ENCODE measurements around the gene ZNF438. TPM values are rescaled to one million over a fixed set of nuclear protein-coding genes. Genes with fewer than 3 reads are reported as not detected.
"Not testable (repeated sequence)": the region's sequence is repeated elsewhere in the genome, so short reads cannot be mapped to it uniquely, and the experiment has no call there.

The ZNF438 gene
- total RNA-seq, 2 experiments from 2014 or later = 3.7 TPM

DNA sequence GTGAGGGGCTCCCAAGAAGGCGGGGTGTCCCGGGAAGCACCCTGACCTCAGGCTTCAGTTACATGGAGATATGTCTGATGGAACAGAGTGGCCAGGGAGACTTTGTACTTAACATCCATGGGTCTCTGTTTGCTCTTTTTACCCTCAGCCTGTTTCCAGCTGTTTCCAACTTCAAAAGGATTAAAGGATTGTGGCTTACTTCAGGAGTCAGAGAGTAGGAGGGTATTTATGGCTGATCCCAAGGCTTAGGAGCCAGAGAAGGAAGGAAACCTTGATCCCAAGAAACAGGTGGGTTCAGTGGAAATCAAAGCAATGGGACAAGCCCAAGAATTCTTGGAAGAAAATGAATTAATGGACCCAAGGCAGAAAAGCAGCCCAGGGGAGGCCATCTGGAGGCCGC, 37.7 kb upstream of the ZNF438 start:
- H3K4me1 Mint-ChIP-seq (ENCODE audit: low read depth) = no peaks in the 10 kb centered on the region
- no peaks in the 10 kb centered on the region for H3K9me3 Mint-ChIP-seq
- no peak overlapping the region for H3K27ac Mint-ChIP-seq
- no peak for DNase-seq
- intact Hi-C loops (cut with micrococcal nuclease) = no loop called here
- POLR2A ChIA-PET = no interaction called here
- CTCF ChIA-PET = no interaction called here
- peaks cover 20% of the 10 kb centered on the region for H3K27me3 Mint-ChIP-seq
- H3K4me3 Mint-ChIP-seq = no peak overlapping the region
- no peaks in the 10 kb centered on the region for H3K36me3 Mint-ChIP-seq

DNA sequence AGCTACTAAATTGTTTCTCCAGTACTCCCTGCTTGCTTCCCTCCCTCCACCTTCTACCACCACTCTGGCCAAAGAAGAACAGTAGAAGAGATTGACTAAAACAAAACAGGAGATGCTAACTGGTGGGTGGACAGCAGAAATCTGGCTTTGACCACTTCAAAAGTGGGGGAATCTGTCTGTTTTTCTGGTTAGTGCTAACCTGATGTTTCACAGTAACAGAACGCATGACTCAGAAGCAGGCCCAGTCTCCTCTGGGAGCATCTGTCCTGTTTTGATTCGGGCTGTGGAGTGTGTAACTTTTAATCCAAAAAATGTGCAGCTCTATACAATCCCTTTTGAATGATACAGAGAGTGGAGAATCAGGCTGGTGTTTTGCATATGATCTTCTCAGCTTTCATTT, 32.7 kb upstream of the ZNF438 start:
- Mint-ChIP-seq H3K9me3 (no peaks in the 10 kb centered on the region), H3K27me3 (peaks cover 15% of the 10 kb centered on the region), H3K4me1 (ENCODE audit: low read depth) (no peaks in the 10 kb centered on the region), H3K27ac (no peak overlapping the region), H3K36me3 (no peaks in the 10 kb centered on the region), H3K4me3 (no peak overlapping the region)
- no peak for DNase-seq
- intact Hi-C loops (cut with micrococcal nuclease) = no loop called here
- CTCF ChIA-PET = no interaction called here
- POLR2A ChIA-PET = interaction anchor here (0.6 kb wide), 1 partner anchor 86 kb away, joined by 4 read pairs; no protein-coding TSS in a partner anchor

DNA sequence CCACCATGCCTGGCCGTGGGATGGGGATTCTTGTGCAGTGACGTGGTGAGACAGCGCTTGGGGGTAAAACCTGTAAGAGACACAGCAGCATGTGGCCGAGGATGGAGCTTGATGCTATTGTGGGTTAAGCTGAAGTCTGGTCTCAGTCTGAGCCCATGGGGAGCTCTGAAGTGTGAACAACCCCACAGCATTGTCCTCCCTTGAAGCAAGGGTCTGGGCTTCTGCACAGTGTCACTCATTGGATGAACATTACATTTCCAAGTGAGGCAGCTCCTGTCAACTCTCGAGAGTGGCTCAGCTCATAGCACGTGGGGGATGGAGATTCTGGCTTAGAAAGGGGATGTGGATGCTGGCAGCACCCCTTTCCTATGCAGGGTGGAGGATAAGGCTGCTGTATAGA, 32.2 kb upstream of the ZNF438 start:
- no peaks in the 10 kb centered on the region for H3K36me3 Mint-ChIP-seq
- H3K27ac Mint-ChIP-seq = no peak overlapping the region
- DNase-seq = no peak
- H3K9me3 Mint-ChIP-seq = no peaks in the 10 kb centered on the region
- ChIA-PET POLR2A (interaction anchor here (0.6 kb wide), 1 partner anchor 86 kb away, joined by 4 read pairs; no protein-coding TSS in a partner anchor), CTCF (no interaction called here)
- intact Hi-C loops (cut with micrococcal nuclease) = no loop called here
- H3K27me3 Mint-ChIP-seq = peaks cover 11% of the 10 kb centered on the region
- no peak overlapping the region for H3K4me3 Mint-ChIP-seq
- H3K4me1 Mint-ChIP-seq (ENCODE audit: low read depth) = no peaks in the 10 kb centered on the region

DNA sequence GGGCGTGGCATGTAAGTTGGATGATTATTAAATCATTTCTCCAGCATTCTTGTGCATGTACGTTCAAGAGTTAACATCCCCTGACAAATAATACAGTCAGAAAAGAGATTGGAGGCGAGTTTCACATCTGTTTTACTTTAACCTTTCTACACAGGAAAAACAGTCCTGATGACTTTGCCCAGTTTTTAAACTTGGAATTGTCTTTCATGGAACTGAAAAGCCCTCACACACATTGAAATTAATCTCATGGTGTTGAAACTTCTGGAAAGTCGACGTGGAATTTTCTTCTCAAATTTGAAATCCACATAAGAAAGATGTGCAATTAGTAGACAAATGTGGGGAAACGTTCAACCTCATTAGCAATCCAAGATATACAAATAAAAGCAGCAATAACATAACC, 31.2 kb upstream of the ZNF438 start:
- Mint-ChIP-seq H3K9me3 (no peaks in the 10 kb centered on the region), H3K36me3 (no peaks in the 10 kb centered on the region), H3K4me3 (no peak overlapping the region), H3K27me3 (peaks cover 9% of the 10 kb centered on the region), H3K27ac (no peak overlapping the region), H3K4me1 (ENCODE audit: low read depth) (no peaks in the 10 kb centered on the region)
- intact Hi-C loops (cut with micrococcal nuclease) = no loop called here
- POLR2A ChIA-PET = no interaction called here
- CTCF ChIA-PET = no interaction called here
- DNase-seq = no peak

GRCh38 chr10:31061941-31062340, 30.3 kb upstream of the ZNF438 start:
- Mint-ChIP-seq H3K27ac (no peak overlapping the region), H3K9me3 (no peaks in the 10 kb centered on the region), H3K27me3 (peaks cover 9% of the 10 kb centered on the region), H3K36me3 (no peaks in the 10 kb centered on the region), H3K4me1 (ENCODE audit: low read depth) (no peaks in the 10 kb centered on the region), H3K4me3 (no peak overlapping the region)
- ChIA-PET POLR2A (no interaction called here), CTCF (no interaction called here)
- intact Hi-C loops (cut with micrococcal nuclease) = no loop called here
- no peak for DNase-seq

GRCh38 chr10:31058795-31059703, 27.4 kb upstream of the ZNF438 start:
- H3K9me3 Mint-ChIP-seq = no peaks in the 10 kb centered on the region
- H3K4me3 Mint-ChIP-seq = no peak overlapping the region
- POLR2A ChIA-PET = no interaction called here
- no peaks in the 10 kb centered on the region for H3K36me3 Mint-ChIP-seq
- intact Hi-C loops (cut with micrococcal nuclease) = no loop called here
- no peaks in the 10 kb centered on the region for H3K4me1 Mint-ChIP-seq (ENCODE audit: low read depth)
- no peak overlapping the region for H3K27ac Mint-ChIP-seq
- CTCF ChIA-PET = no interaction called here
- DNase-seq = no peak
- H3K27me3 Mint-ChIP-seq = peaks cover 7% of the 10 kb centered on the region

DNA sequence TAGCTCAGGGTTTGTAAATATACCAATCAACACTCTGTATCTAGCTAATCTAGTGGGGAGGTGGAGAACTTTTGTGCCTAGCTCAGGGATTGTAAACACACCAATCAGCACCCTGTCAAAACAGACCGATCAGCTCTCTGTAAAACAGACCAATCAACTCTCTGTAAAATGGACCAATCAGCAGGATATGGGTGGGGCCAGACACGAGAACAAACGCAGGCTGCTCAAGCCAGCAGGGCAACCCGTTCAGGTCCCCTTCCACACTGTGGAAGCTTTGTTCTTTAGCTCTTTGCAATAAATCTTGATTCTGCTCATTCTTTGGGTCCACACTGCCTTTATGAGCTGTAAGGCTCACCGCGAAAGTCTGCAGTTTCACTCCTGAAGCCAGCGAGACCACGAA, 25.0 kb upstream of the ZNF438 start:
- H3K27ac Mint-ChIP-seq = not testable (repeated sequence)

DNA sequence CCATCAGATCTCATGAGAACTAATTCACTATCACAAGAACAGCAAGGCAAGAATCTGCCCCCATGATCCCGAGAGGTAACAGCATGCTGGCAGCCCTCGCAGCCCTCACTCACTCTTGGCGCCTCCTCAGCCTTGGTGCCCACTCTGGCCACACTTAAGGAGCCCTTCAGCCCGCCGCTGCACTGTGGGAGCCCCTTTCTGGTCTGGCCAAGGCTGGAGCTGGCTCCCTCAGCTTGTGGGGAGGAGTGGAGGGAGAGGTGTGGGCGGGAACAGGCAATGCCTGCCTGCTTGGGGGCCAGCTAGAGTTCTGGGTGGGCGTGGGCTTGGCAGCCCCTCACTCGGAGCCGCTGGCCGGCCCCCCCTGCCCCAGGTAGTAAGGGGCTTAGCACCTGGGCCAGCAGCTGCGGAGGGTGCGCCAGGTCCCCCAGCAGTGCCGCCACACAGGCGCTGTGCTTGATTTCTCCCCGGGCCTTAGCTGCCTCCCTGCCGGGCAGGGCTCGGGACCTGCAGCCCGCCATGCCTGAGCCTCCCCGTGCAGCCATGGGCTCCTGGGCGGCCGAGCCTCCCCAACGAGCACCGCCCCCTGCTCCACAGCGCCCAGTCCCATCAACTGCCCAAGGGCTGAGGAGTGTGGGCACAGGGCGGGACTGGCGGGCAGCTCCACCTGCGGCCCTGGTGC, 24.0 kb upstream of the ZNF438 start:
- POLR2A ChIA-PET = no interaction called here
- intact Hi-C loops (cut with micrococcal nuclease) = no loop called here
- CTCF ChIA-PET = no interaction called here

More for the DNA sequence above, 25.0 kb upstream of the ZNF438 start:
- H3K4me3 Mint-ChIP-seq = peak overlapping the region; percentile 21
- intact Hi-C loops (cut with micrococcal nuclease); CTCF ChIA-PET; H3K4me1 Mint-ChIP-seq (ENCODE audit: low read depth); H3K36me3 Mint-ChIP-seq; H3K9me3 Mint-ChIP-seq; POLR2A ChIA-PET; DNase-seq; H3K27me3 Mint-ChIP-seq: not testable (repeated sequence)

GRCh38 chr10:31051703-31052102, 20.0 kb upstream of the ZNF438 start:
- H3K27ac Mint-ChIP-seq = no peak overlapping the region
- ChIA-PET POLR2A (no interaction called here), CTCF (no interaction called here)

More for the DNA sequence above, 24.0 kb upstream of the ZNF438 start:
- no peak overlapping the region for H3K27ac Mint-ChIP-seq
- H3K4me1 Mint-ChIP-seq (ENCODE audit: low read depth) = no peaks in the 10 kb centered on the region
- H3K4me3 Mint-ChIP-seq = no peak overlapping the region
- DNase-seq = no peak
- H3K36me3 Mint-ChIP-seq = no peaks in the 10 kb centered on the region
- peaks cover 7% of the 10 kb centered on the region for H3K9me3 Mint-ChIP-seq
- peaks cover 3% of the 10 kb centered on the region for H3K27me3 Mint-ChIP-seq

GRCh38 chr10:31042670-31043069, 11.0 kb upstream of the ZNF438 start:
- Mint-ChIP-seq H3K27ac (no peak overlapping the region), H3K27me3 (peaks cover 7% of the 10 kb centered on the region), H3K36me3 (no peaks in the 10 kb centered on the region), H3K9me3 (peaks cover 3% of the 10 kb centered on the region), H3K4me1 (ENCODE audit: low read depth) (peaks cover 2% of the 10 kb centered on the region), H3K4me3 (no peak overlapping the region)
- CTCF ChIA-PET = no interaction called here
- POLR2A ChIA-PET = no interaction called here
- intact Hi-C loops (cut with micrococcal nuclease) = no loop called here
- no peak for DNase-seq

More at GRCh38 chr10:31051703-31052102, 20.0 kb upstream of the ZNF438 start:
- Mint-ChIP-seq H3K9me3 (peaks cover 7% of the 10 kb centered on the region), H3K4me1 (ENCODE audit: low read depth) (no peaks in the 10 kb centered on the region), H3K36me3 (no peaks in the 10 kb centered on the region), H3K4me3 (no peak overlapping the region), H3K27me3 (peaks cover 4% of the 10 kb centered on the region)
- intact Hi-C loops (cut with micrococcal nuclease) = no loop called here
- no peak for DNase-seq

DNA sequence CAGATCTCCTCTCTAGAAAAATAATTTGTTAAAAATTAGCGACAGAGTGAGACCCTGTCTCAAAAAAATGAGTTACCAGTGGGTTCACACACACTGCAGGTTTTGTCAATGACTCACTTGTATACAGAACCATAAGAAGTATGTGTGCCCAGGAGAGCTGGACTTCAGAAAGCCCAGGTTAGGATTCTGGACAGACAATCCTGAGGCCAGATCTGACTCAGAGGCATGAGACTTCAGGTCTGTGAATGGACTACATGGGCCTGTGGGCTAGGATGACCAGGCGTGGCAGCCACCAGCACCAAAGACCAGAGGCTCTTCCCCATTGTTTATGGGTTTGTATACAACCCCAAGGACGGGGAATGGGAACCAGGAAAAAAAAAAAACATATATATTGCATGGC, 9.3 kb upstream of the ZNF438 start:
- Mint-ChIP-seq H3K4me3 (no peak overlapping the region), H3K27ac (no peak overlapping the region), H3K27me3 (peaks cover 3% of the 10 kb centered on the region), H3K9me3 (peaks cover 3% of the 10 kb centered on the region), H3K36me3 (no peaks in the 10 kb centered on the region), H3K4me1 (ENCODE audit: low read depth) (peaks cover 2% of the 10 kb centered on the region)
- POLR2A ChIA-PET = no interaction called here
- no peak for DNase-seq
- CTCF ChIA-PET = no interaction called here
- intact Hi-C loops (cut with micrococcal nuclease) = no loop called here

GRCh38 chr10:31039006-31039405, 7.3 kb upstream of the ZNF438 start:
- intact Hi-C loops (cut with micrococcal nuclease); H3K36me3 Mint-ChIP-seq; POLR2A ChIA-PET; H3K27me3 Mint-ChIP-seq; H3K4me1 Mint-ChIP-seq (ENCODE audit: low read depth); H3K27ac Mint-ChIP-seq; H3K4me3 Mint-ChIP-seq; DNase-seq; H3K9me3 Mint-ChIP-seq; CTCF ChIA-PET: not testable (repeated sequence)

DNA sequence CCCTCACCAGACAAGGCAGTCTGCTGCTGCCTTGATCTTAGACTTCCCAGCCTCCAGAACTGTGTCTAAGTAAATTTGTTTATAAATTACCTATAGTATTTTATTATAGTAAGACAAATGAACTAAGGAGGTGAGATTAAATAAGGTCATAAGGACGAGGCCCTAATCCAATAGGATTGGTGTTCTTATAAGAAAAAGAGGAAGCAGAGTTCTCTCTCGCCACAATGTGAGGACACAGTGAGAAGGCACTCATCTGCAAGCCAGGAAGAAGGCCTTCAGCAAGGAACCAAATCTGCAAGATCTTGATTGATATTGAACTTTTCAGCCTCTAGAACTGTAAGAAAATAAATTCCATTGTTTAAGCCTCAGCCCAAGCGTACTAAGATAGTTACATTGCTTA, 6.1 kb upstream of the ZNF438 start:
- Mint-ChIP-seq H3K9me3 (no peaks in the 10 kb centered on the region), H3K27me3 (no peaks in the 10 kb centered on the region), H3K27ac (no peak overlapping the region), H3K36me3 (no peaks in the 10 kb centered on the region), H3K4me3 (no peak overlapping the region), H3K4me1 (ENCODE audit: low read depth) (peaks cover 5% of the 10 kb centered on the region)
- intact Hi-C loops (cut with micrococcal nuclease) = no loop called here
- POLR2A ChIA-PET = no interaction called here
- DNase-seq = no peak
- CTCF ChIA-PET = no interaction called here
